ENCODE results near the gene ZNF319. TPM values are rescaled to one million over a fixed set of nuclear protein-coding genes. Genes with fewer than 3 reads are reported as not detected.

ZNF319 gene
- polyA plus RNA-seq, 3 donors = 1.9 to 11.5 (median 4.7) TPM

GRCh38 chr16:58035356-58036170 is 35.1 kb upstream of the ZNF319 start:
- H3K36me3 Mint-ChIP-seq = no peaks in the 10 kb centered on the region
- Histone ChIP-seq H3K9ac (ENCODE audit: insufficient read depth, low read length, poor library complexity, severe bottlenecking) (no peak overlapping the region), H3K79me2 (ENCODE audit: insufficient read depth, low read length) (no peaks in the 10 kb centered on the region), H3K4me3 (replicated peaks in 1 of 3; ENCODE audit: low read depth in 2 of 3, low read length in 3 of 3) (no peak overlapping the region), H2AFZ (ENCODE audit: insufficient read depth, low read depth, low read length, poor library complexity, severe bottlenecking) (no peak overlapping the region), H3K27ac (ENCODE audit: low read depth in 1 of 2, low read length in 2 of 2) (no peak overlapping the region), H3K4me2 (replicated peaks; ENCODE audit: extremely low read depth, low read length, poor library complexity, severe bottlenecking) (no peak overlapping the region), H4K20me1 (ENCODE audit: insufficient read depth, low read length) (no peaks in the 10 kb centered on the region), H3K9me3 (replicated peaks in 1 of 2; ENCODE audit: control insufficient read depth in 1 of 2, insufficient read depth in 1 of 2, low read length in 2 of 2) (no peaks in the 10 kb centered on the region), H3K4me1 (ENCODE audit: control insufficient read depth in 1 of 2, insufficient read depth in 2 of 2, low read length in 2 of 2) (no peaks in the 10 kb centered on the region), H3K27me3 (ENCODE audit: control insufficient read depth in 2 of 2, insufficient read depth in 2 of 2, low read length in 2 of 2) (no peaks in the 10 kb centered on the region), H3K36me3 (replicated peaks in 1 of 2; ENCODE audit: control insufficient read depth in 1 of 2, insufficient read depth in 2 of 2, low read length in 2 of 2) (no peaks in the 10 kb centered on the region)
- H3K27me3 Mint-ChIP-seq (ENCODE audit: low read depth in 3 of 3) = peaks cover 0 to 2% (median 0%) of the 10 kb centered on the region in 3 donors
- no peaks in the 10 kb centered on the region for H3K4me1 Mint-ChIP-seq
- 95% methylated on average over 12 of the region's 14 CpGs for WGBS (ENCODE audit: insufficient coverage)
- DNase-seq = no peak
- no peak for TF ChIP-seq CTCF (IDR thresholded peaks at IDR 0.05)
- peaks cover 0 to 2% (median 0%) of the 10 kb centered on the region in 7 donors for H3K9me3 Mint-ChIP-seq
- H3K4me3 Mint-ChIP-seq = no peak overlapping the region
- H3K27ac Mint-ChIP-seq = no peak overlapping the region
- intact Hi-C loops (cut with micrococcal nuclease) = no loop called here

- Histone ChIP-seq H3K27me3 (ENCODE audit: control insufficient read depth in 2 of 2, insufficient read depth in 2 of 2, low read length in 2 of 2) (no peaks in the 10 kb centered on the region), H2AFZ (ENCODE audit: insufficient read depth, low read depth, low read length, poor library complexity, severe bottlenecking) (no peak overlapping the region), H3K79me2 (ENCODE audit: insufficient read depth, low read length) (no peaks in the 10 kb centered on the region), H3K36me3 (replicated peaks in 1 of 2; ENCODE audit: control insufficient read depth in 1 of 2, insufficient read depth in 2 of 2, low read length in 2 of 2) (no peaks in the 10 kb centered on the region), H3K4me2 (replicated peaks; ENCODE audit: extremely low read depth, low read length, poor library complexity, severe bottlenecking) (no peak overlapping the region), H3K9ac (ENCODE audit: insufficient read depth, low read length, poor library complexity, severe bottlenecking) (no peak overlapping the region), H3K27ac (ENCODE audit: low read depth in 1 of 2, low read length in 2 of 2) (no peak overlapping the region), H3K9me3 (replicated peaks in 1 of 2; ENCODE audit: control insufficient read depth in 1 of 2, insufficient read depth in 1 of 2, low read length in 2 of 2) (no peaks in the 10 kb centered on the region), H3K4me3 (replicated peaks in 1 of 3; ENCODE audit: low read depth in 2 of 3, low read length in 3 of 3) (no peak overlapping the region), H4K20me1 (ENCODE audit: insufficient read depth, low read length) (no peaks in the 10 kb centered on the region), H3K4me1 (ENCODE audit: control insufficient read depth in 1 of 2, insufficient read depth in 2 of 2, low read length in 2 of 2) (no peaks in the 10 kb centered on the region)
- H3K36me3 Mint-ChIP-seq = no peaks in the 10 kb centered on the region
- H3K9me3 Mint-ChIP-seq = peaks cover 0 to 2% (median 0%) of the 10 kb centered on the region in 7 donors
- H3K4me3 Mint-ChIP-seq = no peak overlapping the region
- H3K4me1 Mint-ChIP-seq = no peaks in the 10 kb centered on the region
- WGBS (ENCODE audit: insufficient coverage) = 87% methylated on average over 5 of the region's 11 CpGs
- TF ChIP-seq CTCF (IDR thresholded peaks at IDR 0.05) = no peak
- peaks cover 0 to 4% (median 2%) of the 10 kb centered on the region in 3 donors for H3K27me3 Mint-ChIP-seq (ENCODE audit: low read depth in 3 of 3)
- H3K27ac Mint-ChIP-seq = no peak overlapping the region
- DNase-seq = no peak
- intact Hi-C loops (cut with micrococcal nuclease) = no loop called here
These were observed 34.3 kb upstream of the ZNF319 start for GRCh38 chr16:58034774-58035173.

Data from CD14-positive monocyte (primary cell).